Measurements from ENCODE around the gene LDHA. TPM values are rescaled to one million over a fixed set of nuclear protein-coding genes. Genes with fewer than 3 reads are reported as not detected.

LDHA gene
- total and polyA plus RNA-seq, 12 donors: 130 to 2,236 (median 448) TPM

- H3K27ac ChIP-seq: no peak overlapping the region
- 95 to 96% (median 95%) methylated on average over 9 of the region's 9 CpGs for WGBS, 4 donors
- intact Hi-C loops (cut with DNase I): loop anchor here in 1 of 2 donors (10.0 kb wide), 1 partner anchor 106 kb away; no protein-coding TSS in a partner anchor
- no peaks in the 10 kb centered on the region for H3K27me3 ChIP-seq
- peaks cover 0 to 50% of the 10 kb centered on the region in 2 donors for H3K36me3 ChIP-seq (replicated peaks in 1 of 2)
- H3K4me1 ChIP-seq (replicated peaks in 1 of 2): no peaks in the 10 kb centered on the region
- DNase-seq: no peak
- no peak for TF ChIP-seq CTCF (IDR thresholded peaks at IDR 0.05)
- peak in 1 of 2 donors; percentile 2 for TF ChIP-seq POLR2A (IDR thresholded peaks at IDR 0.05)
- H3K9me3 ChIP-seq (replicated peaks in 1 of 3): no peaks in the 10 kb centered on the region
- H3K4me3 ChIP-seq: no peak overlapping the region
Measured at GRCh38 chr11:18408558-18409291, 14.4 kb downstream of the LDHA start.

GRCh38 chr11:18416459-18416858, 22.1 kb downstream of the LDHA start:
- no peak for DNase-seq
- intact Hi-C loops (cut with DNase I): no loop called here
- H3K4me1 ChIP-seq (replicated peaks in 1 of 2): no peaks in the 10 kb centered on the region
- no peaks in the 10 kb centered on the region for H3K27me3 ChIP-seq
- no peaks in the 10 kb centered on the region for H3K9me3 ChIP-seq (replicated peaks in 1 of 3)
- 73 to 87% (median 84%) methylated on average over 3 of the region's 3 CpGs for WGBS, 4 donors
- no peaks in the 10 kb centered on the region for H3K36me3 ChIP-seq (replicated peaks in 1 of 2)
- TF ChIP-seq CTCF (IDR thresholded peaks at IDR 0.05): no peak
- no peak for TF ChIP-seq POLR2A (IDR thresholded peaks at IDR 0.05)
- no peak overlapping the region for H3K27ac ChIP-seq
- no peak overlapping the region for H3K4me3 ChIP-seq

GRCh38 chr11:18419040-18419439, 24.7 kb downstream of the LDHA start:
- Histone ChIP-seq H3K9me3 (replicated peaks in 1 of 3) (no peaks in the 10 kb centered on the region), H3K4me1 (replicated peaks in 1 of 2) (no peaks in the 10 kb centered on the region), H3K36me3 (replicated peaks in 1 of 2) (no peaks in the 10 kb centered on the region), H3K27ac (no peak overlapping the region), H3K4me3 (no peak overlapping the region), H3K27me3 (no peaks in the 10 kb centered on the region)
- intact Hi-C loops (cut with DNase I): no loop called here
- TF ChIP-seq CTCF (IDR thresholded peaks at IDR 0.05) (no peak), POLR2A (IDR thresholded peaks at IDR 0.05) (no peak)
- 88 to 95% (median 94%) methylated on average over 2 of the region's 2 CpGs for WGBS, 4 donors
- no peak for DNase-seq

- H3K4me1 ChIP-seq (replicated peaks in 1 of 2): no peaks in the 10 kb centered on the region
- no peak for DNase-seq
- intact Hi-C loops (cut with DNase I): no loop called here
- no peak overlapping the region for H3K4me3 ChIP-seq
- H3K27ac ChIP-seq: no peak overlapping the region
- H3K27me3 ChIP-seq: no peaks in the 10 kb centered on the region
- H3K9me3 ChIP-seq (replicated peaks in 1 of 3): no peaks in the 10 kb centered on the region
- 89 to 90% (median 90%) methylated on average over 2 of the region's 2 CpGs for WGBS, 4 donors
- TF ChIP-seq POLR2A (IDR thresholded peaks at IDR 0.05): no peak
- no peak for TF ChIP-seq CTCF (IDR thresholded peaks at IDR 0.05)
- H3K36me3 ChIP-seq (replicated peaks in 1 of 2): no peaks in the 10 kb centered on the region
Measured at GRCh38 chr11:18420067-18420466, 25.7 kb downstream of the LDHA start.

Measured in adrenal gland (tissue), 12 donors.